ENCODE measurements around the gene SAMD4A.
"Not testable (repeated sequence)": the region's sequence is repeated elsewhere in the genome, so short reads cannot be mapped to it uniquely, and the experiment has no call there.

The SAMD4A gene

GRCh38 chr14:54747616-54748015, 180.7 kb downstream of the SAMD4A start:
- no peak for TF ChIP-seq CTCF (IDR thresholded peaks at IDR 0.05)

GRCh38 chr14:54749180-54749579, 182.3 kb downstream of the SAMD4A start:
- no peaks in the 10 kb centered on the region for H3K9me3 ChIP-seq
- no peak for TF ChIP-seq CTCF (IDR thresholded peaks at IDR 0.05)

More at GRCh38 chr14:54747616-54748015, 180.7 kb downstream of the SAMD4A start:
- Histone ChIP-seq H3K4me3 (ENCODE audit: low read depth in 1 of 2, low read length in 1 of 2) (no peak overlapping the region), H3K27me3 (peaks cover 4% of the 10 kb centered on the region), H3K9me3 (no peaks in the 10 kb centered on the region), H3K36me3 (no peaks in the 10 kb centered on the region), H3K27ac (no peak overlapping the region), H3K4me1 (ENCODE audit: control insufficient read depth in 1 of 2, insufficient read depth in 1 of 2, low read depth in 1 of 2, low read length in 1 of 2) (no peaks in the 10 kb centered on the region)

GRCh38 chr14:54749727-54750126, 182.8 kb downstream of the SAMD4A start:
- Histone ChIP-seq H3K4me1 (ENCODE audit: control insufficient read depth in 1 of 2, insufficient read depth in 1 of 2, low read depth in 1 of 2, low read length in 1 of 2) (no peaks in the 10 kb centered on the region), H3K27ac (no peak overlapping the region), H3K27me3 (peaks cover 4% of the 10 kb centered on the region), H3K9me3 (no peaks in the 10 kb centered on the region), H3K36me3 (no peaks in the 10 kb centered on the region), H3K4me3 (ENCODE audit: low read depth in 1 of 2, low read length in 1 of 2) (no peak overlapping the region)
- TF ChIP-seq CTCF (IDR thresholded peaks at IDR 0.05) = no peak

More at GRCh38 chr14:54749180-54749579, 182.3 kb downstream of the SAMD4A start:
- H3K4me3 ChIP-seq (ENCODE audit: low read depth in 1 of 2, low read length in 1 of 2) = no peak overlapping the region
- H3K4me1 ChIP-seq (ENCODE audit: control insufficient read depth in 1 of 2, insufficient read depth in 1 of 2, low read depth in 1 of 2, low read length in 1 of 2) = no peaks in the 10 kb centered on the region
- peaks cover 4% of the 10 kb centered on the region for H3K27me3 ChIP-seq
- no peaks in the 10 kb centered on the region for H3K36me3 ChIP-seq
- H3K27ac ChIP-seq = no peak overlapping the region

- not testable (repeated sequence) for H3K9me3 ChIP-seq; H3K4me3 ChIP-seq (ENCODE audit: low read depth in 1 of 2, low read length in 1 of 2); H3K36me3 ChIP-seq; H3K4me1 ChIP-seq (ENCODE audit: control insufficient read depth in 1 of 2, insufficient read depth in 1 of 2, low read depth in 1 of 2, low read length in 1 of 2); H3K27ac ChIP-seq
- H3K27me3 ChIP-seq = peaks cover 13% of the 10 kb centered on the region
Measured at GRCh38 chr14:54752611-54753010, 185.7 kb downstream of the SAMD4A start.

- not testable (repeated sequence) for H3K9me3 ChIP-seq; H3K27ac ChIP-seq; H3K36me3 ChIP-seq; H3K4me1 ChIP-seq (ENCODE audit: control insufficient read depth in 1 of 2, insufficient read depth in 1 of 2, low read depth in 1 of 2, low read length in 1 of 2); H3K4me3 ChIP-seq (ENCODE audit: low read depth in 1 of 2, low read length in 1 of 2)
- H3K27me3 ChIP-seq = peaks cover 15% of the 10 kb centered on the region
Measured at GRCh38 chr14:54753396-54753795, 186.5 kb downstream of the SAMD4A start.

GRCh38 chr14:54754116-54754622, 187.2 kb downstream of the SAMD4A start:
- no peak for TF ChIP-seq CTCF (IDR thresholded peaks at IDR 0.05)
- no peaks in the 10 kb centered on the region for H3K36me3 ChIP-seq
- H3K27me3 ChIP-seq = peaks cover 15% of the 10 kb centered on the region
- no peak overlapping the region for H3K27ac ChIP-seq
- H3K4me3 ChIP-seq (ENCODE audit: low read depth in 1 of 2, low read length in 1 of 2) = no peak overlapping the region
- H3K4me1 ChIP-seq (ENCODE audit: control insufficient read depth in 1 of 2, insufficient read depth in 1 of 2, low read depth in 1 of 2, low read length in 1 of 2) = no peaks in the 10 kb centered on the region
- no peaks in the 10 kb centered on the region for H3K9me3 ChIP-seq
